Fibroblast of lung (primary cell): ENCODE measurements around the gene CDKN1A. TPM values are rescaled to one million over a fixed set of nuclear protein-coding genes. Genes with fewer than 3 reads are reported as not detected.

ENCODE experiments used
- DNase-seq, 2 donors: peaks; one replicate each; pipeline versions ENCODE4 v3.0.0 to v3.0.0-alpha.2; 2010; ENCODE audit warnings: low read depth in 2 of 2
- H2AFZ ChIP-seq: 2 replicates; pipeline ENCODE4 v1.5.1; 2012; ENCODE audit warnings: low read length, control low read depth, inconsistent platforms
- H3K27ac ChIP-seq: 2 replicates; pipeline ENCODE4 v1.5.1; 2011; ENCODE audit warnings: low read length, control low read depth; ENCODE audit not compliant: insufficient read depth
- H3K27me3 ChIP-seq: 2 replicates; pipeline ENCODE4 v1.5.1; 2011; ENCODE audit warnings: mild to moderate bottlenecking, low read length; ENCODE audit not compliant: control insufficient read depth, insufficient read depth
- H3K36me3 ChIP-seq: 2 replicates; pipeline ENCODE4 v1.5.1; 2011; ENCODE audit warnings: low read length; ENCODE audit not compliant: control insufficient read depth, insufficient read depth
- H3K4me1 ChIP-seq: 2 replicates; pipeline ENCODE4 v1.5.1; 2011; ENCODE audit warnings: low read length; ENCODE audit not compliant: control insufficient read depth, insufficient read depth; ENCODE audit errors: extremely low read depth
- H3K4me2 ChIP-seq: 2 replicates; pipeline ENCODE4 v1.5.1; 2011; ENCODE audit warnings: low read length, control low read depth; ENCODE audit not compliant: insufficient read depth; ENCODE audit errors: extremely low read depth
- H3K4me3 ChIP-seq, 4 experiments: fragments of 200-600 bp in 1 of 4; sonication (generic) in 1 of 4; replicated peaks in 1 of 4; 2 replicates each; pipeline ENCODE4 v1.5.1; 2011 to 2016; ENCODE audit warnings: low read length in 4 of 4, low read depth in 3 of 4, mild to moderate bottlenecking in 3 of 4, control low read depth in 2 of 4, inconsistent platforms in 1 of 4, mixed read lengths in 1 of 4; ENCODE audit not compliant: insufficient read depth in 1 of 4; ENCODE audit errors: control extremely low read depth in 1 of 4
- H3K79me2 ChIP-seq: 2 replicates; pipeline ENCODE4 v1.5.1; 2012; ENCODE audit warnings: mild to moderate bottlenecking, low read length, inconsistent platforms; ENCODE audit not compliant: control insufficient read depth, insufficient read depth
- H3K9ac ChIP-seq: 2 replicates; pipeline ENCODE4 v1.5.1; 2011; ENCODE audit warnings: mild to moderate bottlenecking, low read length, control low read depth; ENCODE audit not compliant: insufficient read depth
- H3K9me3 ChIP-seq: 2 replicates; pipeline ENCODE4 v1.5.1; 2012; ENCODE audit warnings: low read depth, low read length; ENCODE audit not compliant: control insufficient read depth, insufficient read depth
- H4K20me1 ChIP-seq: 2 replicates; pipeline ENCODE4 v1.5.1; 2011; ENCODE audit warnings: low read length; ENCODE audit not compliant: control insufficient read depth, insufficient read depth; ENCODE audit errors: extremely low read depth
- EZH2 ChIP-seq: IDR thresholded peaks from 2 replicates; pipeline ENCODE4 v1.5.1; 2012; ENCODE audit warnings: low read length, control low read depth, mild to moderate bottlenecking; ENCODE audit errors: missing control alignments
- polyA plus RNA-seq, 2 donors: library from polyadenylated mRNA; depleted of rRNA in 1 of 2; stranded (reverse) in 1 of 2; unstranded in 1 of 2; fragments of >200 nt; gene quantifications; 2 replicates each; pipeline ENCODE4 v1.2.1, GENCODE V29; 2011 to 2012; ENCODE audit warnings: missing spikeins in 1 of 2
- total RNA-seq: library from RNA; depleted of rRNA; stranded (reverse); fragments of >200 nt; gene quantifications from 2 replicates; pipeline ENCODE4 v1.2.1, GENCODE V29; 2014
- TF ChIP-seq, protein P1 (sequence below), 2 donors: IDR thresholded peaks in 1 of 2; conservative IDR thresholded peaks in 1 of 2; 1 replicate in 1 of 2; 2 replicates in 1 of 2; pipeline ENCODE4 v1.5.1; 2011 to 2012; ENCODE audit warnings: low read length in 2 of 2, control low read depth in 1 of 2, inconsistent platforms in 1 of 2, low read depth in 1 of 2, mild to moderate bottlenecking in 1 of 2

CDKN1A gene
- total and polyA plus RNA-seq, 2 donors (not counting 1 experiment from before 2014, with no cell fraction given), result 166 to 900 TPM

DNA sequence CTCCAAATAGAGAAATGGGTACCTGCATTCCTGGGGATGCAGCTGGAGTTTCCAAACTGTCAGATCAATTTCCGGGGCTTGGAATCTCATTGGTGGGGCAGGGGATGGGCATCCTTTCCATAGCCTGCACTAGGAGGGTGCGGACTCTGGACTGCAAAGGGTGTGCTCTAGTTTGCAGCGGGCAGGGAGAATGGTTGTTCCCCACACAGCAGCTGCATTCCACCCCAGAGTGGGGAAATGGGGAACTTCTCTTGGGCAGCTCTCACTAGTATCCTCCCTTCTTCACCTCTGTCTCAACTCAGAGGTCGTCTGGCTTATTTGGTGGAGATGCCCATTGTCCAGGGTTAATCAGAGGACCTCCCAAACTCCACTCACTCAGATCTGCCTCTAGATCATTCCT lies 34.5 kb upstream of the CDKN1A start:
- DNase-seq, result no peak
- Histone ChIP-seq H4K20me1 (no peaks in the 10 kb centered on the region), H3K79me2 (no peaks in the 10 kb centered on the region), H3K36me3 (no peaks in the 10 kb centered on the region), H3K4me3 (no peak overlapping the region), H3K27ac (no peak overlapping the region), H3K9me3 (no peaks in the 10 kb centered on the region), H3K4me1 (peaks cover 21% of the 10 kb centered on the region), H2AFZ (no peak overlapping the region), H3K27me3 (no peaks in the 10 kb centered on the region), H3K9ac (no peak overlapping the region), H3K4me2 (no peak overlapping the region)
- no peak for TF ChIP-seq EZH2
- TF ChIP-seq, protein P1, sequence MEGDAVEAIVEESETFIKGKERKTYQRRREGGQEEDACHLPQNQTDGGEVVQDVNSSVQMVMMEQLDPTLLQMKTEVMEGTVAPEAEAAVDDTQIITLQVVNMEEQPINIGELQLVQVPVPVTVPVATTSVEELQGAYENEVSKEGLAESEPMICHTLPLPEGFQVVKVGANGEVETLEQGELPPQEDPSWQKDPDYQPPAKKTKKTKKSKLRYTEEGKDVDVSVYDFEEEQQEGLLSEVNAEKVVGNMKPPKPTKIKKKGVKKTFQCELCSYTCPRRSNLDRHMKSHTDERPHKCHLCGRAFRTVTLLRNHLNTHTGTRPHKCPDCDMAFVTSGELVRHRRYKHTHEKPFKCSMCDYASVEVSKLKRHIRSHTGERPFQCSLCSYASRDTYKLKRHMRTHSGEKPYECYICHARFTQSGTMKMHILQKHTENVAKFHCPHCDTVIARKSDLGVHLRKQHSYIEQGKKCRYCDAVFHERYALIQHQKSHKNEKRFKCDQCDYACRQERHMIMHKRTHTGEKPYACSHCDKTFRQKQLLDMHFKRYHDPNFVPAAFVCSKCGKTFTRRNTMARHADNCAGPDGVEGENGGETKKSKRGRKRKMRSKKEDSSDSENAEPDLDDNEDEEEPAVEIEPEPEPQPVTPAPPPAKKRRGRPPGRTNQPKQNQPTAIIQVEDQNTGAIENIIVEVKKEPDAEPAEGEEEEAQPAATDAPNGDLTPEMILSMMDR (conservative IDR thresholded peaks at IDR 0.05 in 1 of 2, IDR thresholded peaks at IDR 0.05 in 1 of 2; ENCODE audit: low read depth in 1 of 2, low read length in 2 of 2), result no peak

DNA sequence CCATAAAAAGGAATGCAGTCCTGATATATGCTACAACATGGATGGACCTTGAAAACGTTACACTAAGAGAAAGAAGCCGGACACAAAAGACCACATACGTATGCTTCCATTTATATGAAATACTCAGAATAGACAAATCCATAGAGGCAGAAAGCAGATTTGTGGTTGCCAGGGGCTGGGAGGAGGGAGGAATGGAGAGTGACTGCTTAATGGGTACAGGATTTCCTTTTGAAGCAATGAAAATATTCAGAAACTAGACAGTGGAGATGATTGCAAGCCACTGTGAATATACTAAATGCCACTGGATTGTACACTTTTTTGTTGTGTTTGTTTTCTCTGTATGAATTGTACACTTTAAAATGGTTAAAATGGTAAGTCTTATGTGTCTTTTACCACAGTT lies 29.4 kb upstream of the CDKN1A start:
- Histone ChIP-seq H3K9me3 (no peaks in the 10 kb centered on the region), H3K9ac (no peak overlapping the region), H3K27ac (no peak overlapping the region), H3K4me1 (peaks cover 10% of the 10 kb centered on the region), H3K36me3 (no peaks in the 10 kb centered on the region), H3K27me3 (peaks cover 3% of the 10 kb centered on the region), H3K4me3 (no peak overlapping the region), H3K79me2 (no peaks in the 10 kb centered on the region), H2AFZ (no peak overlapping the region), H4K20me1 (no peaks in the 10 kb centered on the region), H3K4me2 (no peak overlapping the region)
- TF ChIP-seq, protein P1 (conservative IDR thresholded peaks at IDR 0.05 in 1 of 2, IDR thresholded peaks at IDR 0.05 in 1 of 2; ENCODE audit: low read depth in 1 of 2, low read length in 2 of 2), result no peak
- TF ChIP-seq EZH2, result no peak
- DNase-seq, result no peak

DNA sequence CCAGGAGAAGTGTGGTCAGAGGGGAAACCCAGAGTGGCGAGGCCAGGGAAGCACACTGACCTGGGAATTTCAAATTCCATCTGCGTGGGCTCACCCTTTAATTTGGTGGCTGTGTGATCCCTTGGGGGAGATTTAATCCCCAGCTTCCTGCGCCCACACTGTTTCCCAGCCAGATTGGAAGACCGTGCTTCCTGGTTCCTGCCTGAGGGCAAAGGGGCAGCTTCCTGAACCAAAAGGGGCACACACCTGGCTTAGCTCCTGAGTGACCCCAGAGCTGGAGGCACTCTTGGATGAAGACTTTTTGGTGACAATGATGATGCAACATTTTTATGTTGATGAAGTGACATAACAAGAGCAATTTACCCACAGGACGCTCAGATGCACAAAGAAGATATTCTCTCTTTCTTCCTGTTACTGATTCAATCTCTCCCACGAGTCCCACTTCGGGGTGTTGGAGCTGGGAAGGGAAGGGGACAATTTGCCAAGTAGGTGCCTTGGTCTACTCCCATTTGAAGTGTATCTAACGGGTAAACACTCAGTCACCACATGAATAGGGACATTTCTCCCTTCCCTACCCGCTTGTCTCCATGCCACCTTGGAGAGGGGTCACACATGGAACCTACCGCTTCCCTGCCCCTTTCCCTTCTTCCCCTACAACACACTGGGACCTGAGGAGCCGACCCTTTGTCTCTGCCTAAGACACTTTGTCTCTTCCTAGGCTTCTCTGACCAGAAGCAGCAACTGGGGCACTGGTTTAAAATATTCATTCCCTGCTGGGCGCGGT lies 28.6 kb upstream of the CDKN1A start:
- Histone ChIP-seq H3K9me3 (no peaks in the 10 kb centered on the region), H3K79me2 (no peaks in the 10 kb centered on the region), H3K4me3 (no peak overlapping the region), H4K20me1 (no peaks in the 10 kb centered on the region), H3K4me1 (peaks cover 4% of the 10 kb centered on the region), H3K36me3 (no peaks in the 10 kb centered on the region), H2AFZ (no peak overlapping the region), H3K27ac (no peak overlapping the region), H3K27me3 (peaks cover 3% of the 10 kb centered on the region), H3K9ac (no peak overlapping the region), H3K4me2 (no peak overlapping the region)
- TF ChIP-seq, protein P1 (conservative IDR thresholded peaks at IDR 0.05 in 1 of 2, IDR thresholded peaks at IDR 0.05 in 1 of 2; ENCODE audit: low read depth in 1 of 2, low read length in 2 of 2), result no peak
- TF ChIP-seq EZH2, result no peak
- DNase-seq, result no peak
